KG1 (cell line): ENCODE measurements around the gene CDK2.

Source experiments
- DNase-seq: peaks from one replicate; lab custom pipeline; 2025; lab: John Stamatoyannopoulos, UW

Gene CDK2

DNA sequence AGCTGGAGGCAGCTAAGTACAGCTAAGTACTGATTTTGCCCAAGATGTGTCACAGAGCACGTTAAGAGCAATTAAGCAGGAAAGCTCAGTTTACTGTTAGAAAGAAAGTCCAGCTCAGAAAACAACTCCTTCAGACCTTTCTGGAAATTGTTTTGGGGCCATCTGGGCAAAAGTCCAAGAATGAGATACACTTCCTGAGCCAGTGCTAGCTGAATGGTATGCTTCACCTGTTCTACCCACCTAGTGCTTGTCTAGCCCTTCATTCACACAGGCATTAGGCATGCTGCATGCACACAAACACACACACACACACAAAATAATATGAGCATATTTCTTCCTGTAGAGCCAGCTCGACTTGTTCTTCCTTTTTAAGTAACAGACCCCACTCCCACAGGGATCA, 47.6 kb downstream of the CDK2 start:
- no peak for DNase-seq

DNA sequence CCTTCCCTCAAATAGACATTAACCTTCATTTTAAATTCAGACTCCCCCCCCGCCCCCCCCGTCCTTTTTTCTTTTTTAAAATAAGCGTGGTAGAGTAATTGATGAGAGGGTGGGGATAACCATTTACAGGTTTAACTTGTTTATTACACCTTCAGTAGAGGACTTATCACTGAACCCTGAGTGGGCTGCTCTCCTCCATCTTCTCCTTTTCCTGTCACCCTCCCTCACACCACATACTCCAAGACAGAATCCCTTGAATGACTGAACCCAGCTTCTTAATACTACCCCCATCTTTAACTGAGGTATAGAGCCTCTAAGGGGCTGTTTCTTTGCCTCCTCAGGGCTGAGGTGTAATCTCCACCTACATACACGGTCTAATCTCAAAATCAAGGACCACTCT, 50.6 kb downstream of the CDK2 start:
- DNase-seq = no peak

DNA sequence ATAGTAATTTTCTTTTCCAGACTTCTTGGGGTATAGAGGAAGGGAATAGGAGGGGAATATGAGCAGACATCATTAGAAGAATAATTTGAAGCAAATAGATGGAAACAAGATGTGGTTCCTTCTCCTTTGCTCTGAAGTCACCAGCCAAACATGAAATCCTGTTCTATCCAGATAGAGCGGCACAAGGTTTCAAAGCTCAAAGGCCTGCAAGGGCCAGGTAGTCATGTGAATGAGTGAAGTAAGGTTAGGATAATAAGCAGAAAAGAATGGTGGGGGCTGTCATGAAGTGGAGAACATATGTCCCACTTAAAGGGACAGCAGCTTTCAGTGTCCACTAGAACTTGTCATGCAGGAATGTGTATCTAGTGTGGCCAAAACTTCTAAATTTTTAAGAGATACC, 51.7 kb downstream of the CDK2 start:
- no peak for DNase-seq

DNA sequence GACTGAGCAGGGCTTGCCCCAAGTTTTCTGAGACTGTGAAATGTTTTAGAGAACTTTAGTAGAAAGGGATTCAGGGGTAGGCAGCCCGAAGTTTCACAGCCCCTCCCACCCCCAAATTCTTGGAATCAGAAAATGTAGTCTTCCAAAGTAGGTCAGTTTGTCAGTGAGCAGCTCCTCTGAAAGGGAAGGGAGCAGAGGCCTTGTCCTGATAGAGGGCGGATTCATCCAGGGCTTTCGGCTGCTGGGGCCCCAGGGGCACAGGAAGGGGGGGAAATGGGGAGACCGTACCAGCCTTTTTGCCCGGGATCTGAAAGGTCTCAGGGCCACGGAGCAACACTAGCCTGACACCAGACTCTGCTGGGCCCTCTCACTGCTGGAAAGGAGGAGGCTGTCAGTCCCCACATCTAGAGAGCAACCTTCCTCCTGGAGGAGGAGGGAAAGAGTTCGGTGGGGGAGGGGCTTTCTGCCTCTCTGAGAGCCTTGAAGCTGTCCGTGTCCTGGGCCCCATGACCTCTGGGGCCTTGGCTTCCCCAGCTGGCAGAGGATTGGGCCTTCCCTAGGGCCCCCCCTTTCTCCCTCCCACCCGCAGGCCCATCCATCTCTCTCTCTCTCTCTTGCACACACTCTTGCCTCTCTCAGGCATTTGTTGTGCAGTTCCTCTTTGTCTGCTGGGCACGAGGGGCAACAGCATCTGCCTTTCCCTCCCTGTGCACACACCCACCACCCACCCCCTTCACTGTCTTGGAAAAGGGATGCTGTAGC, 54.0 kb downstream of the CDK2 start, which contains the start of gene IKZF4:
Gene IKZF4 (plus strand): TSS at position 621 of the 762 bp plus-strand sequence. CDS start 451 bp downstream, outside the sequence.
- peak; percentile 6 for DNase-seq

DNA sequence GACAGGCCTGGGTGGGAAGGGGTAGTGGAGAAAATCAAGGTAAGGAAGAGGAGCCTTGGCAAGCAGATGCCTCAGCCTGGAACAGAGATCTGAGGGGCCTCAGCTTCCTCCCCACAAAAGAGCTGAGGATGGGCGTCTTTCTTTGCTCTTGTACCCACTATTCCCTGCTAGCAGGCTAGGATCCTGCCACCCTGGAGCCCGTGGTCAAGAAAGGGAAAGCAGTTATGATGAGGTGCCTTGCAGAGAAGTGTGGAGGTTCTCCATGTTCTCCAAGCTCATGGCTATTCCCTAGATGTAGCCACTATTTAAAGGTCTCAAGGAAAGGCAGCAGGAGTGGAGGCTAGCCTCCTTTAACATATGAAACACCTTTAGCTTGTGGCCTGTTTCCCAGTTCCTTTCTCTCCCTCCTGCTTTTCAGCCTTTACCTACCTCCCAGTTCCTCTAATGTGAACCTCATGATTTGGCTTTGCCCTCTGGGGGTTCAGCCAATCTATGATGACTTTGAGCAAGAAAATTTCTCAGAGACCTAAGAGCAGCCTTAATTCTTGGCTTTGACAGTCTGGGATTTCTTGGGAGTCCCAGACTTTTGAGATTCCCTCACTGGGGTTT, 55.4 kb downstream of the CDK2 start:
- DNase-seq = no peak
